ENCODE measurements around the gene CEP85L.

CEP85L gene

GRCh38 chr6:118554698-118555097, 96.7 kb downstream of the CEP85L start:
- DNase-seq (ENCODE audit: insufficient read length, low spot score) (no peak), FAIRE-seq (no peak)
- no peak for TF ChIP-seq TAF1 (IDR thresholded peaks at IDR 0.05; ENCODE audit: low read depth, low read length)
- TF ChIP-seq PAX5 (IDR thresholded peaks at IDR 0.05; ENCODE audit: insufficient read depth, low read length, severe bottlenecking): no peak
- TF ChIP-seq POLR2A (IDR thresholded peaks at IDR 0.05; ENCODE audit: low read depth, low read length): no peak
- no peak for TF ChIP-seq POU2F2 (IDR thresholded peaks at IDR 0.05; ENCODE audit: low read depth, low read length)
- TF ChIP-seq POLR2AphosphoS5 (IDR thresholded peaks at IDR 0.05; ENCODE audit: low read depth, low read length): no peak
- no peak for TF ChIP-seq SPI1 (IDR thresholded peaks at IDR 0.05; ENCODE audit: low read depth, low read length)

GRCh38 chr6:118553132-118553531, 98.3 kb downstream of the CEP85L start:
- DNase-seq (ENCODE audit: insufficient read length, low spot score): no peak
- no peak for TF ChIP-seq PAX5 (IDR thresholded peaks at IDR 0.05; ENCODE audit: insufficient read depth, low read length, severe bottlenecking)
- no peak for TF ChIP-seq POLR2AphosphoS5 (IDR thresholded peaks at IDR 0.05; ENCODE audit: low read depth, low read length)
- TF ChIP-seq SPI1 (IDR thresholded peaks at IDR 0.05; ENCODE audit: low read depth, low read length): no peak
- no peak for TF ChIP-seq TAF1 (IDR thresholded peaks at IDR 0.05; ENCODE audit: low read depth, low read length)
- TF ChIP-seq POLR2A (IDR thresholded peaks at IDR 0.05; ENCODE audit: low read depth, low read length): no peak
- no peak for TF ChIP-seq POU2F2 (IDR thresholded peaks at IDR 0.05; ENCODE audit: low read depth, low read length)
- no peak for FAIRE-seq

- TF ChIP-seq POU2F2 (IDR thresholded peaks at IDR 0.05; ENCODE audit: low read depth, low read length) (no peak), POLR2AphosphoS5 (IDR thresholded peaks at IDR 0.05; ENCODE audit: low read depth, low read length) (no peak), PAX5 (IDR thresholded peaks at IDR 0.05; ENCODE audit: insufficient read depth, low read length, severe bottlenecking) (no peak), POLR2A (IDR thresholded peaks at IDR 0.05; ENCODE audit: low read depth, low read length) (no peak), TAF1 (IDR thresholded peaks at IDR 0.05; ENCODE audit: low read depth, low read length) (no peak), SPI1 (IDR thresholded peaks at IDR 0.05; ENCODE audit: low read depth, low read length) (no peak)
- FAIRE-seq (peak; percentile 45), DNase-seq (ENCODE audit: insufficient read length, low spot score) (peak; percentile 5)
These were observed 100.0 kb downstream of the CEP85L start for GRCh38 chr6:118551063-118552053.

DNA sequence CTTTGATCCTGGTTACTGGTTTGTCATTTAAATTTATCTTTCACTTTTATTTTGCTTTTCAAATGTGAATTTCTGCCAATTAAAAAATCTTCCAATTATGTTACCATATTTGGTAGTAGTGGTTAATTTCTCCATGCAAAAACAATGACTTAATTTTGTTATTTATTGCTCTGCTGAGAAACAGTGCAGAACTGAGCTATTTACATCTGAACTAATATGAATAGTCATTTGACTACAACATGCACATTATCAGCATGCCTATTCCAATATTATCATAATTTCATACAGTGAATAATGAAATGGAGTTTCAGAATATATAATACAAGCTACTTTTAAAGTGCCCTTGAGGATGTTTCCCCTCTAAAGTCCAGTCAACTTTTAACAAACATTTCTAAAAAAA, 102.8 kb downstream of the CEP85L start:
- no peak for FAIRE-seq

DNA sequence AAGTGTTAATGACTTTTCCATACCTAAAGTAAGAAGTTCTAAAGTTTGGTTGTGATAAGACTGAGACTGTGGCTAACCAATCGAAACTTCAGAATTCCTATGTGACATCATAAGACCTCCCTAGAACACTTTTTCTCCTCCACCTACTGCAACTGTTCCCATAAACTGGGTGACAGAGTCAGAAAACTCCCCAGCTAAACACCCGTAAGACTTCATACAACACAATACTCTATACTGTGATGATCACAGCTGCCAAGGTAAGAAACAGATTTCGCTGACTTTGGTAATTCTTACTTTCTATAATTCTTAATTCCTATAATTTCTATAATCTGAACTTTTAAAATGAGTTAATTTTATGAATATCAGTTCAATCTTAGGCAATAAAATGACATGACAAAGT, 103.3 kb downstream of the CEP85L start, which contains the start of gene PLN:
Gene PLN, plus strand, starts transcription at position 161 of the 400 bp plus-strand sequence. CDS start 10,626 bp downstream, outside the sequence.
- FAIRE-seq (no peak), DNase-seq (ENCODE audit: insufficient read length, low spot score) (no peak)
- TF ChIP-seq POU2F2 (IDR thresholded peaks at IDR 0.05; ENCODE audit: low read depth, low read length) (no peak), POLR2A (IDR thresholded peaks at IDR 0.05; ENCODE audit: low read depth, low read length) (no peak), PAX5 (IDR thresholded peaks at IDR 0.05; ENCODE audit: insufficient read depth, low read length, severe bottlenecking) (no peak), TAF1 (IDR thresholded peaks at IDR 0.05; ENCODE audit: low read depth, low read length) (no peak), POLR2AphosphoS5 (IDR thresholded peaks at IDR 0.05; ENCODE audit: low read depth, low read length) (no peak)

More for the DNA sequence above, 102.8 kb downstream of the CEP85L start:
- TF ChIP-seq POU2F2 (IDR thresholded peaks at IDR 0.05; ENCODE audit: low read depth, low read length): no peak
- TF ChIP-seq PAX5 (IDR thresholded peaks at IDR 0.05; ENCODE audit: insufficient read depth, low read length, severe bottlenecking): no peak
- TF ChIP-seq POLR2AphosphoS5 (IDR thresholded peaks at IDR 0.05; ENCODE audit: low read depth, low read length): no peak
- TF ChIP-seq POLR2A (IDR thresholded peaks at IDR 0.05; ENCODE audit: low read depth, low read length): no peak
- no peak for TF ChIP-seq SPI1 (IDR thresholded peaks at IDR 0.05; ENCODE audit: low read depth, low read length)
- TF ChIP-seq TAF1 (IDR thresholded peaks at IDR 0.05; ENCODE audit: low read depth, low read length): no peak
- no peak for DNase-seq (ENCODE audit: insufficient read length, low spot score)

- DNase-seq (ENCODE audit: insufficient read length, low spot score) (no peak), FAIRE-seq (no peak)
- TF ChIP-seq POLR2AphosphoS5 (IDR thresholded peaks at IDR 0.05; ENCODE audit: low read depth, low read length) (no peak), SPI1 (IDR thresholded peaks at IDR 0.05; ENCODE audit: low read depth, low read length) (no peak), TAF1 (IDR thresholded peaks at IDR 0.05; ENCODE audit: low read depth, low read length) (no peak), PAX5 (IDR thresholded peaks at IDR 0.05; ENCODE audit: insufficient read depth, low read length, severe bottlenecking) (no peak), POLR2A (IDR thresholded peaks at IDR 0.05; ENCODE audit: low read depth, low read length) (no peak), POU2F2 (IDR thresholded peaks at IDR 0.05; ENCODE audit: low read depth, low read length) (no peak)
These were observed 104.5 kb downstream of the CEP85L start for GRCh38 chr6:118546880-118547218.

DNA sequence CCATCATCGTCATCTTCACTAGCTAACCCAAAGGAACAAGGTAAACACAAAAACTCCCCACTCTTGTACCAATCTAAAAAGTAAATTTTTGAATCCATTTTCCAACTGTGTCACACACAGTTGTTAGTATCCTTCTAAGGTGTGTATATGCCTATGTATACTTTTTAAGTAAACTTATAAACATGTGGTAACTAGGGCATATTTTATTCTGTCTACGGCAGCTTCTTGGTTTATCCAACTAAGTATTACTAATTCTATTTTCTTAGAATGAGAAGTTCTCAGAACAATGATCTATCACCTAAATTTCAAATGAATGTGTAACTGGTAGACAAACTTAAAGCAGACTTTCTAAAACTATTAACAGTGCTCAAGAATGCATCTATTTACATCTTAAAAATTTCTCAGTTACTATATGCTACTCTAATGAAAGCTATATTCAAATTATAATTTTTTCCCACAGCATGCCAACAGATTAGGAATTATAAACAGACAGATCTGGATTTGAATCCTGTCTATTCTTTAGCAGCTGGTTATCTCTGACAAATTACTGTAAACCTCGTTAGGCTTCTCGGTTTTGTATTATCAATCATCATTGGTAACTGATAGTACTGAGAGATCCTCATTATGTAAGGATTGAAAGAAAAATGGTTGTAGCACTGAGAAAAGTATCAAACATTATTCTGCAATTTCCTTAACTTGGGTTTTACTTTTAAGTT, 105.1 kb downstream of the CEP85L start:
- FAIRE-seq (no peak), DNase-seq (ENCODE audit: insufficient read length, low spot score) (no peak)
- TF ChIP-seq TAF1 (IDR thresholded peaks at IDR 0.05; ENCODE audit: low read depth, low read length): no peak
- TF ChIP-seq POU2F2 (IDR thresholded peaks at IDR 0.05; ENCODE audit: low read depth, low read length): no peak
- TF ChIP-seq POLR2AphosphoS5 (IDR thresholded peaks at IDR 0.05; ENCODE audit: low read depth, low read length): no peak
- no peak for TF ChIP-seq SPI1 (IDR thresholded peaks at IDR 0.05; ENCODE audit: low read depth, low read length)
- no peak for TF ChIP-seq PAX5 (IDR thresholded peaks at IDR 0.05; ENCODE audit: insufficient read depth, low read length, severe bottlenecking)
- no peak for TF ChIP-seq POLR2A (IDR thresholded peaks at IDR 0.05; ENCODE audit: low read depth, low read length)

DNA sequence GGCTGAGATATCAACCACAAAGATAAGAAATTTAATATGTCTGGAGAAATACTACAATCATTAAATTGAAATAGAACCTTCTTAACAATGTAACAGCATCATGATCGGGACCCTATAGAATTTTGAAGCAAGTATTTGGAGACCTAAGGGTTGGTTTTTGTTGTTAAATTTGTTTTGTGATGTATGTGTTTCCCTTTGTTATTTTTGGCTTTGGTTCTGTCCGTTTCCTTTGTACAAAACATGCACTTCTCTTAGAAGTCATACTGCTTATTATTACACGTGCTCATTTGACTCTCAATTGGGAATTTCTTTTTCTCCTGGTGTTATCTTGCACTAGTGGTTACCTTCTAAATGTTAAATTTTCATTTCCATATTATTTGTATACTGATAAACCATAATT, 107.3 kb downstream of the CEP85L start:
- no peak for TF ChIP-seq PAX5 (IDR thresholded peaks at IDR 0.05; ENCODE audit: insufficient read depth, low read length, severe bottlenecking)
- TF ChIP-seq TAF1 (IDR thresholded peaks at IDR 0.05; ENCODE audit: low read depth, low read length): no peak
- TF ChIP-seq POLR2AphosphoS5 (IDR thresholded peaks at IDR 0.05; ENCODE audit: low read depth, low read length): no peak
- TF ChIP-seq SPI1 (IDR thresholded peaks at IDR 0.05; ENCODE audit: low read depth, low read length): no peak
- no peak for TF ChIP-seq POLR2A (IDR thresholded peaks at IDR 0.05; ENCODE audit: low read depth, low read length)
- TF ChIP-seq POU2F2 (IDR thresholded peaks at IDR 0.05; ENCODE audit: low read depth, low read length): no peak
- FAIRE-seq (no peak), DNase-seq (ENCODE audit: insufficient read length, low spot score) (no peak)
